Stomach smooth muscle (tissue), 2 donors: ENCODE data around the gene PRPF6.
"Not testable (repeated sequence)": the region's sequence is repeated elsewhere in the genome, so short reads cannot be mapped to it uniquely, and the experiment has no call there.

Experiments used
- H3K27ac ChIP-seq: one replicate; pipeline ENCODE4 v1.7.0; 2013; ENCODE audit warnings: mild to moderate bottlenecking, low read length, inconsistent platforms
- H3K27me3 ChIP-seq, 2 donors: one replicate each; pipeline ENCODE4 v1.7.0; 2013; ENCODE audit warnings: low read length in 2 of 2; ENCODE audit not compliant: insufficient read depth in 2 of 2, control insufficient read depth in 1 of 2
- H3K36me3 ChIP-seq, 2 donors: one replicate each; pipeline ENCODE4 v1.7.0; 2013; ENCODE audit warnings: low read length in 2 of 2; ENCODE audit not compliant: control insufficient read depth in 2 of 2, insufficient read depth in 2 of 2
- H3K4me1 ChIP-seq: one replicate; pipeline ENCODE4 v1.7.0; 2013; ENCODE audit warnings: low read length; ENCODE audit not compliant: control insufficient read depth, insufficient read depth
- H3K4me3 ChIP-seq, 2 donors: one replicate each; pipeline ENCODE4 v1.7.0; 2013; ENCODE audit warnings: low read length in 2 of 2
- H3K9ac ChIP-seq, 2 donors: one replicate each; pipeline ENCODE4 v1.7.0; 2013; ENCODE audit warnings: low read length in 2 of 2, mild to moderate bottlenecking in 1 of 2
- H3K9me3 ChIP-seq, 2 donors: one replicate each; pipeline ENCODE4 v1.7.0; 2013; ENCODE audit warnings: low read length in 2 of 2; ENCODE audit not compliant: control insufficient read depth in 2 of 2
- donor health status: healthy.
- donor health status: Pancreatic carcinoma.

The PRPF6 gene

GRCh38 chr20:63956664-63957003 lies 24.3 kb upstream of the PRPF6 start:
- H3K27ac ChIP-seq = peak overlapping the region; percentile 18

DNA sequence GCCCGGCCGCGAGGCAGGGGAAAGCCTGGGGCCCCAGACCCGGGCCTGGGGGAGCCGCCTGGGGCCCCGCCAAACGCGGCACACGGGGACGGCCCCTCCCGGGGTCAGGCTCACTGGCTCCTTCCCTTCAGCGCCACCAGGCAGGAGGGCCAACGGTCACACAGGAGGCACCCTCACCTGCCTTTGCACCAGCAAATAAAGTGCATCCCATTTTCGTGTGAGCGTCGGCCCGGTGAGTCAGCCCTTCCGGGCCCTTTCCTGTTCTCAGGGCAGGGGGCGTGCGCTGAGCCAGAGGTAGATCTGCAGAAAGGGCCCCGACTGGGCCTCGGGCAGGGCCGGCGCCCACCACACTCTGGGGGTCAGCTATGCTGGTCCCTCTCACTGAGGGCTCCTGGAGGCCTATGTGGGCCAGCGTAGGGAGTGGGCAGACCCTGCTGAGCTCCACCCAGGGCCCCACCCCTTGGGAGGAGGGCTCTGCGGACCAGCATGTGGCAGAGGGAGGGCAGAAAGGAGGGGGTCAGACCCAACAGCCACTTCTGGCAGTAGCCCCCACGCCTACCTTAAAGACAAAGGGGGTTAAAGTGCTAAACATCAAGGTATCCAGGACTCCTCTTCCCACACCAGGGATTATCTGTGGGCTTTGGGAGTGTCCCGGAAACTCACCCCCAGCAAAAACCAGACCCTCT lies 23.8 kb upstream of the PRPF6 start:
- H3K27ac ChIP-seq = peak overlapping the region; percentile 18
- H3K9ac ChIP-seq = peak overlapping the region in 1 of 2 donors; percentile 51
- H3K36me3 ChIP-seq = peaks cover 0 to 10% of the 10 kb centered on the region in 2 donors
- H3K9me3 ChIP-seq = no peaks in the 10 kb centered on the region
- H3K4me1 ChIP-seq = peaks cover 39% of the 10 kb centered on the region
- peak overlapping the region; percentile 62 to 73 for H3K4me3 ChIP-seq
- no peaks in the 10 kb centered on the region for H3K27me3 ChIP-seq

More at GRCh38 chr20:63956664-63957003, 24.3 kb upstream of the PRPF6 start:
- peaks cover 44% of the 10 kb centered on the region for H3K4me1 ChIP-seq
- H3K9me3 ChIP-seq = no peaks in the 10 kb centered on the region
- peaks cover 0 to 8% of the 10 kb centered on the region in 2 donors for H3K36me3 ChIP-seq
- peak overlapping the region in 1 of 2 donors; percentile 51 for H3K9ac ChIP-seq
- no peaks in the 10 kb centered on the region for H3K27me3 ChIP-seq
- peak overlapping the region; percentile 62 to 73 for H3K4me3 ChIP-seq

GRCh38 chr20:63957690-63958441 lies 23.1 kb upstream of the PRPF6 start:
- Histone ChIP-seq H3K9ac (no peak overlapping the region), H3K4me1 (peaks cover 32% of the 10 kb centered on the region), H3K9me3 (no peaks in the 10 kb centered on the region), H3K4me3 (no peak overlapping the region), H3K36me3 (peaks cover 0 to 17% of the 10 kb centered on the region in 2 donors), H3K27ac (no peak overlapping the region), H3K27me3 (no peaks in the 10 kb centered on the region)

- Histone ChIP-seq H3K9me3 (no peaks in the 10 kb centered on the region), H3K27ac (no peak overlapping the region), H3K36me3 (peaks cover 2 to 19% of the 10 kb centered on the region in 2 donors), H3K4me1 (peaks cover 32% of the 10 kb centered on the region), H3K9ac (no peak overlapping the region), H3K4me3 (no peak overlapping the region), H3K27me3 (no peaks in the 10 kb centered on the region)
Observed at GRCh38 chr20:63958471-63958870, 22.5 kb upstream of the PRPF6 start.

DNA sequence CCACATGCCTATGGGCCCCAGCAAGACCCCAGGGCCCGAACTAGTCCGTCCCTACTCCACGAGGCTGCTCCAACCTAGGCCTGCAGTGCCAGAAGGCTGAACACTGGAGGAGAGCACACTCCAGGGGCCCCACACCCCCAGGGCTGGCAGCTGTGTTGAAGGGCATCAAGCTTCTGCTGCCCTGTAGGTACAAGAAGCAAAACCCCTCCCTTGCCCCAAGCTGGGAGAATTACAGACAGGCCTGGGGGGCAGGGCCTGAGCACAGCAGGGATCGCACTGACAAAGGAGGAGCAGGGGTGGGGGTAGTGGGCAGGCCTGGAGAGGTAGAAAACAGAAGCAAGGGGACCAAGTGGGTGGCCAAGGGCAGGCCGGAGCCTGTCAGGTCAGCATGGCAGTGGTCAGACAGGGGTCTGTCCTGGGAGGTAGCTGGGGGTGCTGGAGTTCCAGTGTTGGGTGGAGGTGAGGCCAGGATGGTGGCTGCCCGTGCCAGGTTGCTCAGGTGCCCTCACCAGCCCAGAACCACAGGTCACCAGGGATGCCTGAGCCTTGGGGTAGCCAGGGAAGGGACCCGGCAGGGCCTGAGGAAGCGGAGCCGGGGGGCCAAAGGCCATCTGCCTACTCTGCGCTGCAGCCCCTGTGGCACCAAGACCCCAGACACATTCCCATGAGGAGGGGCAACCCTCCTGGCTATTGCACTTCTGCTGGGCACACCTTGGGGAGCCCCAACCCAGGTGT lies 21.8 kb upstream of the PRPF6 start:
- H3K9me3 ChIP-seq = no peaks in the 10 kb centered on the region
- H3K27ac ChIP-seq = no peak overlapping the region
- no peaks in the 10 kb centered on the region for H3K27me3 ChIP-seq
- H3K9ac ChIP-seq = no peak overlapping the region
- peaks cover 6 to 22% of the 10 kb centered on the region in 2 donors for H3K36me3 ChIP-seq
- H3K4me3 ChIP-seq = no peak overlapping the region
- H3K4me1 ChIP-seq = peaks cover 25% of the 10 kb centered on the region

DNA sequence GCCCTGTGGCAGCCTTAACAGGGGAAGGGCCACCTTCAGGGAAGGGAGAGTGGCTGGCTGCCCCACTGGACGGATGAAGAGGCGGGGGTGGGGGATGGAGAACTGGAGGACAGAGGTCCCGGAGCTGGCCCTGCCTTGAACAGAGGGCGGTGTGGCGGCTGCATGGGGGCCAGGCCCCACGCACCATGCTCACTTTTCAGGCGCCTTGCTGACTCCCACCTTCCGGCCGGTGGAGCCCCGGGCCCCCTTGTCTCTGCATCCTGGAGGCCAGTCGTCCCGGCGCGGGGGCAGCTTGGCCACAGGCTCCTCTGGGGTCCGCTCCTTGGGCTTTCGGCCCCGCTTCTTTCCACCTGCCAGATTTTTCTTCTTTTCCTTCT lies 21.2 kb upstream of the PRPF6 start:
- Histone ChIP-seq H3K4me3 (no peak overlapping the region), H3K36me3 (peaks cover 6 to 22% of the 10 kb centered on the region in 2 donors), H3K9me3 (no peaks in the 10 kb centered on the region), H3K4me1 (peaks cover 19% of the 10 kb centered on the region), H3K9ac (no peak overlapping the region), H3K27me3 (no peaks in the 10 kb centered on the region), H3K27ac (no peak overlapping the region)

- H3K27me3 ChIP-seq, H3K27ac ChIP-seq, H3K9ac ChIP-seq, H3K9me3 ChIP-seq, H3K4me3 ChIP-seq: not testable (repeated sequence)
- Histone ChIP-seq H3K4me1 (peaks cover 10% of the 10 kb centered on the region), H3K36me3 (peaks cover 6 to 22% of the 10 kb centered on the region in 2 donors)
Observed at GRCh38 chr20:63960654-63961621, 20.0 kb upstream of the PRPF6 start.

- Histone ChIP-seq H3K9me3 (no peaks in the 10 kb centered on the region), H3K27me3 (no peaks in the 10 kb centered on the region), H3K36me3 (peaks cover 12 to 30% of the 10 kb centered on the region in 2 donors), H3K9ac (no peak overlapping the region), H3K4me3 (no peak overlapping the region), H3K4me1 (peaks cover 9% of the 10 kb centered on the region), H3K27ac (no peak overlapping the region)
Observed at GRCh38 chr20:63961664-63962425, 19.1 kb upstream of the PRPF6 start.

GRCh38 chr20:63962426-63963347 lies 18.2 kb upstream of the PRPF6 start:
- Histone ChIP-seq H3K4me1 (peaks cover 3% of the 10 kb centered on the region), H3K36me3 (peaks cover 15 to 32% of the 10 kb centered on the region in 2 donors), H3K27me3 (no peaks in the 10 kb centered on the region), H3K9ac (no peak overlapping the region), H3K4me3 (no peak overlapping the region), H3K9me3 (no peaks in the 10 kb centered on the region), H3K27ac (no peak overlapping the region)
